Activated naive CD4-positive, alpha-beta T cell (primary cell): ENCODE measurements around the gene TRIM66.
"Not testable (repeated sequence)": the region's sequence is repeated elsewhere in the genome, so short reads cannot be mapped to it uniquely, and the experiment has no call there.

Experiments used
- DNase-seq, 4 experiments: peaks; one replicate each; lab custom pipeline; 2025; lab: John Stamatoyannopoulos, UW

TRIM66 gene

DNA sequence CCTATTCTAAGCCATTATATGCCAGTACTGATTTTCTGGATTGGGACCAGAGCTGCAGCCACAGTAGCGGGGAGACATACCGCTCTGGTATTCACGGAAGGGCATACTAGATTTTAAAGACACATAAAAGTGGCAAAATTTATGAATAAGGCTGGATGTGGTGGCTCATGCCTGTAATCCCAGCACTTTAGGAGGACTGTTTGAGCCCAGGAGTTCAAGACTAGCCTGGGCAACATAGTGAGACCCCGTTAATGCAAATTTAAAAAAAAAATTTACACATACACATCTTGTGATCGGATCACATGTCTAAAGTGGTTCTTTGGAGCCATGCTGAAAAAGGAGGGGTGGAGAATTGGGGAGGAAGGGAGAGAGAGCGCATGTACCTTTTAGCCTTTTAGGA is 9.1 kb upstream of the TRIM66 start:
- DNase-seq: no peak

DNA sequence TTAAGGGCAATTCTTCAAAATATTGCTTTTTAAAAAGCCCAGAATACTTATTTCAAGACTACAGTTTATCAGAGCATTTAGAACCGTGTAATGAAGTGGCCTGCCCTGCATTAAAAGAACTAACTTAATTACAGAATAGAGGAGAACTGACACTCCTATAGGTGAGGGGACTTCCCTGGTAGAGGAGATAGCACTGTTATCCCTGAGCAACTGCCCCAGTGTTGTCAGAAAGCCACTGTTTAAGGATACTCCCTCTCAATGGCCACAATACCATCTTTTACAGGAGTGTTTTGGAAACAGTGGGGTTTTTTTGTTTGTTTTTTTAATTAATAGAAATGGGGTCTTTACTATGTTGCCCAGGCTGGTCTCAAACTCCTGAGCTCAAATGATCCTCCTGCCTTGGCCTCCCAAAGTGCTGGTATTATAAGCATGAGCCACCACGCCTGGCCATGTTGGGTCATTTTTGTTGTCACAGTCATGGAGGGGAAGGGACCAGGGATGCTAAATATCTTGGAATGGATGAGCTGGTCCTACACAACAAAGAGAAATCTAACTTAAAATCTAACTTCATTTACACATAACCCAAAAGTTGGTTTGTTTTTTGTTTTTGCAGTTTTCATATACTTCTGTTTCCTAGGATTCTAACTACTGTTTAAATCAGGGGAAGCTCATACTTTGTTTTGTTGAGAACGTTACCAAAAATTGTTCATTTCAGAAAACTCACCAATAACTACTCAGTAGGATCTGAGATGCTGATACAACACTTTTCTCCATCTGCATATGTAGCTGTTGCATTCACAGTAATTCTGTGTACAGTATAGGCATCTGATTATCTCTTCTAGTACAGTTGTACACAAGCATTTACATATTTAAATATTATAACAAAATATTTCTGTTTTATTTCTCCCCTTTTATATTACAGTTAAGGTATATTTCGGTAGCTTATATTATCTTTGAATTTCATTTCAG is 8.2 kb upstream of the TRIM66 start:
- no peak for DNase-seq

DNA sequence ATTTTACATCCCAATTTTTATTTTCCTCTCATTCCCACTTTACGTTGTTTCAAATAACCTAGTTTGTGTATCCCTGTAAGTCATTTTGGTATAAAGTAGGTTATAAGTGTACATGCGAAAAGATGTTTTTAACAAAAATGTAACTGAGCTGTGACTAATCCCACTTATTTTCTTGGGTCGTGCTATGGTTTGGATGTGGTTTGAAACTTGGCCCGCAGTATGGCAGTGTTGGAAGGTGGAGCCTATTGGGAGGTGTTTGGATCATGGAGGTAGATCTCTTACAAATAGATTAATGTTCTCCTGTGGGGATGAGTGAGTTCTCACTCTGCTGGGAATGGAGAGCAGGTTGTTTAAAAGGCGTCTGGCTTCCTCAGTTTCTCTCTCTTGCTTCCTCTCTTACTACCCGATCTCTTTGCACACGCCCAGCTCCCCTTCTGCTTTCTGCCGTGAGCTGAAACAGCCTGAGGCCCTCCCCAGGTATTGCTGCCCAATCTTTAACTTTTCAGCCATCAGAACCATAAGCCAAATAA is 7.3 kb upstream of the TRIM66 start:
- no peak for DNase-seq

DNA sequence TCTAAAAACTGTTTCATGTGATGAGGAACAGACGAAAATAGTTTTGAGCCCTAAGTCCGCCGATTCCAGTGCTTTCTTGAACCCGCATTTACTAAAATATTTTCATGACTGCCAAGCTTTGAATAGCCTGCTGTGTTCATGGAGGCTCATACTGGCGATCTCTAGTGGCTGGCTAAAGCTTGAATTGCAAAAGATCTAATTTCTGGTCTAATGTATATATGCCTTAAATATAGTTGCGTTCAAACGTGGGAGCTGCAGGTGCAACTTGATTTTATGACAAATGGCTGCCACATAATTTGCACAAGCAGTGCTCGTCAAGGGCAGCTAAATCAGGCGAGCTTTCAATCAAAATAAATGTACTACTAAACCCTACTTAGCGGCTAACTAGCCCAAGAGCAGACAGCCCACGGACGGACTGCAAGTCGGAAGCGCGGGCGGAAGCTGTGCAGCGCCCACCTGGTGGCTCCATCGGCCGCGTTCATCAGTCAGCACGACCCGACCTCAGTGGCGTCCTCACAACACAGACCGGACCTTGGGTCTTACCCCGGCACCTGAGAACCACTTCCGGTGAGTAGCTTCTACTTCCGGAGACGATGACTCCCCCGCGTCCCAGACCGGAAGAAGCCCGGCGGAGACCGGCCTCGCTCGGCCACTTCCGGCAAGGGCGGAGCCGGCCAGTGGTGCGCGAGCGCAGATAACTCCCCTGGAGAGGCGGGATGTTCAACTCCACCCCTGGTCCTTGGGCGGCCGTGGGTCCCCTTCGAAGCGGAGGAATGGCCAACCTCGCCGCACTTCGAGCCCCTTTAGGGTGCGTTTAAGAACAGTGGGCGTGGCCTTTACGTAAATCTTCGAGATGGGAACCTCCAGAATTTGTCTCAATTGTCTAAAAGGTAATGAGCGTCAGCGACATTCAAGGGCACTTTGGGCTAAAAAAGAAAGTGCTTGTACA is 6.2 kb upstream of the TRIM66 start:
- DNase-seq: peak; percentile 62 to 72 (median 66)

DNA sequence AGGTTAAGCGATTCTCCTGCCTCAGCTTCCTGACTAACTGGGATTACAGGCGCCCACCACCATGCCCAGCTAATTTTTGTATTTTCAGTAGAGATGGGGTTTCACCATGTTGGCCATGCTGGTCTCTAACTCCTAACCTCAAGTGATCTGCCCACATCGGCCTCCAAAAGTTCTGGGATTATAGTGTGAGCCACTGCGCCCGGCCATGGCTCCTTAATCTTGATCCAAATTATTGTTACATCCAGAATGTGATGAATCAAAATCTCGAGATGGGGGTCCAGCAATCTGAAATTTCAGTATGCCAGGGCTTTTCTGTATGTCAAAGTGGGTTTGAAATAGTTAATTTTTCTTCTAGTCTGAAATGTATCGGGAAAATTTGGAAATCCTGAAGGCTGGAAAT is 3.9 kb upstream of the TRIM66 start:
- DNase-seq: no peak

DNA sequence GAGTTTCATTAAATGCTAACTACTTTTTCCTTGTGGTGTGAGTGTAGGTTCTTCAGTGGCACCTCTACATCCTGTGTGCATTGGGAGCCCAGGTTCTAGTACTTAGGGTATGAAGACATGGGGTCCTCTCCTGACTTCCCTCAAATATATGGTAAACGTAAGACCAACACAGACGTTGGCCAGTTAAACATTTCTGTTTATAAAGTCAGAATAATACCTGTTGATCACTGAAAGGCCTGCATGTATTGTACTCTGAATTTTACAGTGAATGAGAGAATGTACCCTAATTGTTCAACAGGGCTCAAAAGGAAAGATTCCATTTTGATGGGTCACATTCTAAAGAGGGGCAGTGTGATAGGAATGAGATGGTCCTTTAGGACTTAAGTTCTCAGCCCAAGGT is 3.4 kb upstream of the TRIM66 start:
- DNase-seq: no peak

DNA sequence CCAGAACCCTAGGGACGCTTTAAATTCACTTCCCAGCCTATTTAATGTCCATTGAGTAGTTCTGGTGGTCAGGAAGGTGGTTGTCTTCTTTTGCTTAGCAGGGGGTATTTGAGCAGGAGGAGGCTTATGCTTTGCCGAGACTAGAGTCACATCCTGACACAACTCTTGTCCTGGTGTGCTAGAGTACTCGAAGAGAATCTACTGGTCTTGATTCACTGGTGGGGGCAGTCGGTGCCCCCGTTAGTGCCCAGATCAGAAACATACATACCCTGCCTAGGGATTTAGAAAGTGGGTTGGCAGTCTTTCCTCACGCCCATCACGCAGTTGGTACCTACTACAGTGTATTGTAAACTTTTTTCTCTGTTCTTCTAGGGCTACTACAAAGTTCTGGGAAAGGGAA is 2.8 kb upstream of the TRIM66 start:
- no peak for DNase-seq

DNA sequence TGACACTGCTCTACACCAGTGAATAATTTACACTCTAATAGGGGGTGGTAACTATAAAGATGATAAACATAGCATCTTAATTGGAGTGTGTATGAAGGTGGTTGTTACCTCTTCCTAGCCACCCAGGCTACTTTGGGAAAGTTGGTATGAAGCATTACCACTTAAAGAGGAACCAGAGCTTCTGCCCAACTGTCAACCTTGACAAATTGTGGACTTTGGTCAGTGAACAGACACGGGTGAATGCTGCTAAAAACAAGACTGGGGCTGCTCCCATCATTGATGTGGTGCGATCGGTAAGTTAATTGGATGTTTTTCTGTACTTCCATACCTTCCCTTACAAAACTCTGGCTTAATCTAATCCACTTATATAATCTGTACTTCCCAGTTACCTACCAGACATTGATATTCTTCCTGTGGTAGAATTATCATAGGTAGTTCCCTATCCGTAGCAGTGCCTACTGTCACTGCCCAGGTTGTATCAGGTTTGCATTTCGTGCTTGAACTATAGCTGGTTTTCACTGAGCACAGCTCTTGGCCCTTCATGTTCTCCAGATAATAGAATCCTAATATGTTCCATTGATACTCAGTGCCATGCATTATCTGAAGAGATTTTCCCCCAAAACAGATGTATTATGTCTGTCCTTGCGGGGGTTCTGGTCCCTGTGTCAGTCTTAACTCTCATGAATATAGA is 2.3 kb upstream of the TRIM66 start:
- no peak for DNase-seq

DNA sequence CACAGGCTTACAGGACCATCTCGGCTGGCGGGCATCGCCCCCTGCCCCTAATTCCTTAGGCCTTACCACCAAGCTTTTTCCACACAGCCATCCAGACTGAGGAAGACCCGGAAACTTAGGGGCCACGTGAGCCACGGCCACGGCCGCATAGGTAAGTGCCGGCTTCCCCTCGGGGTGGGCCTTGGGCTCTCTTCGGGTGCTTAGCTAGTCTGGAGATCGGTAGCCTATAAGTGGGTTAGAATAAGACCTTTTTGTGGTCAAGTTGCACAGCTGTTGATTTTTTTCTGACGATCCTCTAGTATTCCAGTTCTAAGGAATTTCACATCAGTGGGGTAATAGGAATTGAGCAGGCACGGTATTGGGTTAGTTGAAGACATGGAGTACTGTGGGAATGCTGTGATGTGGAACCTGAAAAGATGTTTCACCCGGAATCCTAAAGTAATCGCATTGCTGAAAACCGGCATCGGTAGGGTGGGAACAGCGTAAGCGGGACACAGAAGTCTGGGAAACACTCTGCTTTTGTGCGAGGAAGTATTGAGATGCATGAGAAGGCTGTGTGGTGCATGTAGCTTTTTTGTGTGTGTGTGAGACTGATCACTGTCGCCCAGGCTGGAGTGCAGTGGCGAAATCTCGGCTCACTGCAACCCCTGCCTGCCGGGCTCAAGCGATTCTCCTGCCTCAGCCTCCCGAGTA is 796 bp upstream of the TRIM66 start:
- DNase-seq: peak in 1 of 4 experiments; percentile 50

DNA sequence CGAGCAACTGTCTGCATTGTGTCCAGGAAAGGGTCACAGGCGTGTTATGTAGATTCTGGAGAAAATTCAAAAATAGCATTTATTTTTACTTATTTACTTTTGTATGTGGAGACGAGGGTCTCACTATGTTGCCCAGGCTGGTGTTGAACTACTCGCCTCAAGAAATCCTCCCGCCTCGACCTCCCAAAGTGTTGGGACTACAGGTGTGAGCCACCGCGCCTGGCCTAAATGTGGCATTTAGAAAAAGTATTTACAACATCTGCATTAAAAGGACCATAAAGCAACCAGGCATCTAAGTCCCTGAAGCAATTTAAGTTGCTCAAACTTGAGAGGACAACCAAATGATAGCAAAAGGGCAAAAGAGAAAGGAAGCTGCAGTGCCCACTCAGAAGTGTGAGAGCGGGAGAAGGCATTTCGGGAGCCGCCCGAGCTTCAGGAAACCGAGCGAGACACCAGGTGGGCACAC is 595 bp downstream of the TRIM66 start:
- DNase-seq: no peak

DNA sequence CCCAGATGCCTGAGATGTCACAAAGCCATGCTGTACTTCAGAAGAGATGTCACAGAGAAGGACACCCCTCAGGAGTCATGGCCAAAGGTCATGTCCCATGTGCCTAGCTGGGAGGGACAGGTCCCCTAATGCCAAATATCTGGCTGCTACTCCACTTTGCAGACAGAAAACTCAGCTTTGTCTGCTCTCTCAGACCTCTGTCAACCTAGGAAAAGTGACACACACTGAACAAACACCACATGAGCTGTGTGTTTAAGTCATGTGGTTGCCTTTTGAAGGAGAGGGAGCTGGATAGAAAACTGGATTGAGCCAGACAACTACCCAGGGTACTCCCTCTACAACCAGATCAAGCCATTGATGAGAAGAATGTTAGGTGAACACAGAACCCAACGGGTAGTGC is 3.5 kb downstream of the TRIM66 start:
- DNase-seq: no peak

DNA sequence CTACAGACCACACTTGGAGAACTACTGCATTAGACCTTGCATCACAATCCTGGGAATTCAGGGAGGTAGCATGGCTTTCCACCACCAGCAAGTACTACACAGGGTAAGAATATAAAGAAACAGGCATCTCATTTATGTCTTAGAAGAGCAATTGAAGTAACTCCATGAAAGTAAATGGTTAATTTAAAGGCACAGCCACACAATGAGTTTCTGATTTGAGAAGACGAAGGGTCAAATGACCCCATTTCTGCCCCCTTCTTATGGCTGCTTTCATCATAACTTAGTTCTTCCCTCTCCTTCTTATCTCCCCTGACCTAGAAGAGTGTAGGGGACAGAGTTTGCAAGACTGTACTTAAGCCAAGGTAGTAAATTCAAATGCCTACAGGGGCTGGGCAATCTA is 6.0 kb downstream of the TRIM66 start:
- no peak for DNase-seq

DNA sequence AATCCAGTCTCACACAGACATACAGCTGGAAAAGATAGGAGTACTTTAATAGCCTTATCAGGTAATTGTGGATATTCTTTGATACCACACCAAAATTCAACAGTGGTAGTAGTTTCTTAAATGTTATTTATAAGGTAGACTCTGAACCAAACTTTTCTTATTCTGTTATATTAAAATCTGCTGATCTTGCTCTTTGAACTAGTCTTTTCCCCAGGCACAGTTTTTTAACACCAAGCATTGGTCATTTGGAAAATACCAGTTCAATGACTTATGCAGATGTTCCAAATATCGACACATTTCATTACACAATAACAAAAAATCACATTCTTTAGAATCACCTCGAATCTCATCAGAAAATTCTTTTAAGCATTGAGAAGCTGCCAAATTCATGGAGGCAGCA is 7.6 kb downstream of the TRIM66 start:
- DNase-seq: no peak

DNA sequence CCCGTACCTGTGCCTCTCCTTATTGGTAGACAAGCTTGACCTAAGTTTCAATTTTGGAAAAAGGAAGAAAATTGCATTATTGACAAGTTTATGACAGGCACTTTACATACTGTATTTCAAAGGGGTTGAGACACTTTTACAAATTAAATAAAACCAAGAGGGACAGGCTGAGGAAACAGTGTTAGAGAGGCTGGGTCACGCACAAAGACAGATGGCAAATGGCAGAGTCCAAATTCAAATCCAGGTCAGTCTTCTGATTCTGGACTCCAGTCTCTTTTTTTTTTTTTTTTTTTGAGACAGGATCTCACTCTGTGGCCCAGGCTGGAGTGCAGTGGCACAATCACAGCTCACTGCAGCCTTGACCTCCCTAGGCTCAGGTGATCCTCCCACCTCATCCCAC is 10.1 kb downstream of the TRIM66 start:
- DNase-seq: no peak

DNA sequence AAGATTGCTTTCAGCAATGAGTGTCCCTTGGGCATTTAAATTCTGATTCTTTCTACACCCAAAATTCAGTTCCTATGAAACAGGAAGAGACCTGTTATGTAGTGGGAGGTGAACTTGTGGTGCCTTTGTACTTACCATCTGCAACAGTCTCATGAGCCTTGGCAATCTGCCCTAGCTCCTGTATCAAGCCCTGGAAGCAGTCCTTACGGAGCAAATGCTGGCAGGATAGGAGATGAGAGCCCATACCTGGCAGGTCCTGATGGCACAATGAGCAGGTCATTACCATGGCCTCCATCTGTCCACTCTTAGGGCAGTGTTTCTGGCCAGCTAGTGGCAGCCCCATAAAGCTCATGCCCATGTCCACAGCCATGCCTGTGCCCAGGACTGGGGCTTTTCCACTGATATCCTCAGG is 10.8 kb downstream of the TRIM66 start:
- no peak for DNase-seq

DNA sequence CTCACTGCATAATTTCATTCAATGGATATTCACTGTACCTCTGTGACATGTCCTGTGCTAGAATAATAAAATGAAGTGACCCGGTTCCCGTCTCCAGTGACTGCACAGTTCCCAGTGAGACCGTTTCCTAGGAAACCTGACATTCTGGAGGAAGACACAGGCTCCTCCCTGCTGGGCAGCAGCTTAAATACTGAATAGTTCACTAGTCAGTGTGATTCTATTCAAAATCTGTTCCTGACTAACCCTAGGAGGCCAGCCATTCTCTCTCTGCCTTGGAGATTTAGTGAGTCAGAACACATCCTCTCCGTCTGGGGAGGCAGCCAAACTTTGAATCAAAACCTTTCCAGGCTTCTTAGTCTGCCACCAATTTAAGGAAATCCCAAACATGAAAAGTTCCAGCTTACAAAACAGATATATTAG is 11.3 kb downstream of the TRIM66 start:
- no peak for DNase-seq

DNA sequence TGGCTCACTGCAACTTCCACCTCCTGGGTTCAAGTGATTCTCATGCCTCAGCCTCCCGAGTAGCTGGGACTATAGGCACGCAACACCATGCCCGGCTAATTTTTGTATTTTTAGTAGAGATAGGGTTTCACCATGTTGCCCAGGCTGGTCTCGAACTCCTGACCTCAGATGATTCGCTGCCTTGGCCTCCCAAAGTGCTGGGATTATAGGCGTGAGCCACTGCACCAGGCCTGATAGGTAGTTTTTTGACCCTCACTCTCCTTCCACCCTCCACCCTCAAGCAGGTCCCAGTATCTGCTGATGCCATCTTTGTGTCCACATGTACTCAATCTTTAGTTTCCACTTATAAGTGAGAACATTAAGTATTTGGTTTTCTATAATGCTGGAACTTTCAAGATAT is 12.4 kb downstream of the TRIM66 start:
- not testable (repeated sequence) for DNase-seq

DNA sequence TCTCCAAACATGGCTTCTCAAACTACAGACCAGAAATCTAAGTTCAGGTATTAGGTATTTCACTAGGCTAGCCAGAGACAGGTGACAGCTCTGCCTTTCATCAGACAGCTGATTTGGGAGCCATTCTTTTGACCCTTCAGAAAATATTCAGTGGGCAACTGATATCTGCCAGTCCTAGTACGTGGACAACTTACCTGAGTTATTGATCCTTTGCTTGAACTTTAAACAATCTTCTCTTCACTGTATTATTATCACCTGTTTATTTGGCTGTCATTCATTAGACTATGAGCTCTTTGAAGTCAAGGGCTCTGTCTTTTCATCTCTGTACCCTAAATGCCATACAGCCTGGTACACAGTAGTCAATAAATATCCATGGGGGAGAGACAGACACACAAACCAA is 17.2 kb downstream of the TRIM66 start:
- DNase-seq: no peak

DNA sequence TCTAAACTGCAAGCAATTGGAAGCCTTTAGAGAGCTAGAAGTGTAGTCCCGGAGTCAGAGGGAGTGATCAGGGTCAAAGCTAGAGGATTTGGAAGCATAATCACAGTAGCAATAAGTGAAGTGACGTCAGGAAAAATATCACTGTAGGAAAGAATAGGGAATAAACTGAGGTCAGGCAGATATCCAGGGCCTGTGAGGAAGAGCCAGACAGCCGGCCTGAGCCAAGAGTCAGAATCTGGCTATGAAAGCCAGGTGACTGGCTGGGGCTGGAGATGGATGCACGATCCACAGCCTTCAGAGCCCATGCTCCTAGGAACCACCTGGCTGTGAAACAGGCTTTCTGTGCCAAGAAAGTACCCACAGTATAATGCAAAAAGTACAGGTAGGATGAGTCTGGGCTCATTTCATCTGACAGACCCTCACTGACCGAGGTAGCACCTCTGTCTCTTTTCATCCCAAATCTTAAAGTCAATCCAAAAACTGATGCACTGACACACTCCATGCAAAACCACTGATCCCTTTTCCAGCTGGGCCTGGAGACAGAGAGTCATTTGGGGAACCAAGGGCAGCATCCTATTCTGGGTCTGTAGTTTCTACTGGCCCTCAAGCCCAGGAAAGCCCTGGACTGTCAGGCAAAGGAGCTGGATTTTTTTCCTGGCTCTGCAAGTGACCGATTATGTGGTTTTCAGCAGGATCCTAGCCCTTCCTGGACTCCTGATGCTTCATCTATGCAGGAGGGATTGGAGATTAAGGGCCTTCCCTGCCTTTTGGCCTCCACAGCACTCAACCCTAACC is 21.3 kb downstream of the TRIM66 start:
- DNase-seq: no peak

DNA sequence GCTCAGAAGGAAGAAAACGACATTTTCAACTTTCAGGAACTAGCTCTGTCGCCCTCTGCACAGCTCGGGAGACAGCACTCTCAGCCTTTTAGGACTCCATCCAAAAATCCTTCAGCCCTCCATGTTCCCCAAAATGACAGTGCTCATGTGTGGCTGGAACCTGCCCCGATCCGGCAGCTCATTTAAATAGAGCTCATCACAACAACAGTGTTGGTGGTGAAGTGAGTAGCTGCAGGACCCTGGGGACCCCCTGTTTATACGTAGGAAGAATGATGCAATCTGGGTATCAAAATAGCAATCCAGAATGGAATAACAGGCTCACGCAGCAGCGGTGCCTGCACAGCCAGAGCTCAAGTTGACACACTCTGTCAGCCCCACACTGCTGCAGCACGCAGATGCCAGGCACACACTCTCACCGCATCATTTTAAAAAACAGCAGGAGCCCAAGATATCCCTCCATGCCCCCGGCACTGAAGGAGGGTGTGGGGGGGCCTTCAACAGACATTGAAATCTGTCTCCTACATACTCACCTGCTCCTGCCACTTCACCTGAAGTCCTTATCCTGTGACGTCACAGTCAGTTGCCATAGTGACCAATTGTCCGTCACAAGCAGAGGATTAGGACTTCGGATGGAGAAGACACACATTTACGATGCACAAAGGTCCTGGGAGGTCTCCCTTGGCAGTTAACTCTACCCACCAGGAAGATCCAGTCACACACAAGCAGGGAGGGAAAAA is 24.0 kb downstream of the TRIM66 start:
- DNase-seq: no peak
